T-helper 22 cell (primary cell): ENCODE results near the gene SHB.

Experiments used
- DNase-seq: peaks from one replicate; pipeline ENCODE4 v3.0.0-alpha.2; 2020; ENCODE audit warnings: low read depth

SHB gene

DNA sequence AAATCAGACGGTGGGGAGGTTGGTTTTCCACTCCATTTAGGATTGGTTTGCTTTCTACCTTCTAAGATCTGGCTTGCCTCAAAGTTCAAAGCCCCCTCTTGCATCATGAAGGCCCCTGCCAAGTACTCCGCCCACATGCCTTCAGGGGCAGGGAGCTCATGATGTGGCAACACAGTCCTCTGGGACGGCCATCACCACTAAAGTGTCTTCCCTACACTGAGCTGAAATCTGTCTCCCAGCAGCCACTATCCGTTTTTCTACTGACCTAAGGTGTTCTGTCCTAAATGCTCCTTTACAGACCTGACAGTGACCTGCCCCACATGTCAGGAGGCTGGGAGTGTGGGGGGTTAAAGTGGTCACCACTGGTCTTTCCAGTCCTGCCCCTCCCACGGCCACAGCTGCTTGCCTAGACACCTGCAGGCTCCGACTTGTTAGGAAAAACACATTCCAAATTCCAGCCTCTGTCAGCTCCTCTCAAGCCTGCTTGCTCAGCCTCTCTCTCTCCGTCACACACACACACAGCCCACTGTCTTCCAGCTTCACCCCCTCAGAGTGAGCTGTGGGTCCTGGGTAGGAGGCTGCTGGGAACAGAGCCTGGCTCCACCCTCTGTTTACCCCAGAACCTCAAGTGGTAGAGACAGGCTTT is 44.9 kb downstream of the SHB start:
- no peak for DNase-seq

DNA sequence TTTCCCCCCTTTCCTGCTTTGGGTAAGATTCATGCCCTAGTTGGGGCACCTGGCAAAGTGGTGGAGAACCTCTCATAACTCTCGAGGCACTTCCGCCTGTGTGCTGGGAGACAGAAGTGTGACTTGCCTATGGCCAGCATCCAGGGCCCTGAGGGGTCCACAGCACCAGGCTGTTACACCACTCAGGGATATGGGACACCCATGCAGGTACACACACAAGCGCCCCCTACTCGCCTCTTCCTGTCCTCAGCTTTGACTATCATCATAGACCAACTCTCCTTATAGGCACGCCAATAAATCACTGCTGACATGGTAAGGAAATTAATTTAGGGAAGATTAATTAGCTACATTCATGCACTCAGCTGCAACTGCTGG is 45.4 kb downstream of the SHB start:
- no peak for DNase-seq

DNA sequence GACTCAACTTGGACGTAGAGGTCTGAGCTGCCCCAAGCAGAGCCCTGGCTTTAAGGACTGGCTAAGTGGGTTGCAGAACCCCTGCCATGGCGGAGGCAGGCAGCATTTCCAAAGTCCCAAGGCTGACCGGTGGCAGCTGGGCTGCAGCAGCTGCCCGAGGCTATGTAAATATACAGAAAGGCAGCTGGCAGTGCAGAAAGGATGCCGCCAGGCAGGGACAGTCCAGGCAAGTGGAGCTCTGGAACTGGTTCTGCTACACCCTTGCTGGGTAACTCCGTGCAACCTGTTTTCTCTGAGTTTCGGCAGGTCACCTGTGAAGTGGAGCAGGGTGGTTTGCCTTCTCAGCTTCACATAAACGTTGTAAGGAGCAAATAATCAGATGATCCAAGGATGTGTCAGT is 46.0 kb downstream of the SHB start:
- DNase-seq: no peak

DNA sequence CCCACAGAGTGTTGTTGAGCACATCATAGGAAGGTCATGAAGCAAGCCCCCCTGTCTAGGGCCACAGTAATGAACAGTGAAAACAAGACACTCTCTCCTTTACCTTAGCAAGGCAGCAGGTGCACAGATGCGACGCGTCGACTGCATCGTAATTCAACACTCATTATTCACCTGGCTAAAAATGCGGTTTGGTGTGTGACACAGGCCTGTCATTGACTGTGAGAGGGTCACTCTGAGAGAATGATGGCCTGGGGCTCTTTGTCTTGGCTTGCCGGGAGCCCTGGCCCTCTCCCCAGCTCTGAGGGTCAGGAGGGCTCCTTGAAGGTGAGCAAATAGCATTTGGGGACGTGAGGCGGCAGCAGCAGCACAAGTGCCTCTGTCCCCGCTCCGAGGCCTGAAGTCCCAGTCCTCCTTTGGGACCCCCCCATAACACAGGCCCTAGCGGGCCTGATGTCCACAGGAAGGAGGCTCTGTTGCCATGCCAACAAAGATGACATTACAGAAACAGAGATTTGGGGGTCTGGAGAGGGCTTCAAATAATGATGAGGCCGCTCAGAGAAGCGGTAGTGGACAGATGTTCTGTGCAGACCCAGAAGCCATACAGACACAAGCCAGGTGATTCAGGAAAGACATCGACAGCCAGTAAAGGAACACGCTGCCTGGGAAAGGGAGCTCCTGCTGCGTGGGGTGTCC is 46.7 kb downstream of the SHB start:
- DNase-seq: no peak

DNA sequence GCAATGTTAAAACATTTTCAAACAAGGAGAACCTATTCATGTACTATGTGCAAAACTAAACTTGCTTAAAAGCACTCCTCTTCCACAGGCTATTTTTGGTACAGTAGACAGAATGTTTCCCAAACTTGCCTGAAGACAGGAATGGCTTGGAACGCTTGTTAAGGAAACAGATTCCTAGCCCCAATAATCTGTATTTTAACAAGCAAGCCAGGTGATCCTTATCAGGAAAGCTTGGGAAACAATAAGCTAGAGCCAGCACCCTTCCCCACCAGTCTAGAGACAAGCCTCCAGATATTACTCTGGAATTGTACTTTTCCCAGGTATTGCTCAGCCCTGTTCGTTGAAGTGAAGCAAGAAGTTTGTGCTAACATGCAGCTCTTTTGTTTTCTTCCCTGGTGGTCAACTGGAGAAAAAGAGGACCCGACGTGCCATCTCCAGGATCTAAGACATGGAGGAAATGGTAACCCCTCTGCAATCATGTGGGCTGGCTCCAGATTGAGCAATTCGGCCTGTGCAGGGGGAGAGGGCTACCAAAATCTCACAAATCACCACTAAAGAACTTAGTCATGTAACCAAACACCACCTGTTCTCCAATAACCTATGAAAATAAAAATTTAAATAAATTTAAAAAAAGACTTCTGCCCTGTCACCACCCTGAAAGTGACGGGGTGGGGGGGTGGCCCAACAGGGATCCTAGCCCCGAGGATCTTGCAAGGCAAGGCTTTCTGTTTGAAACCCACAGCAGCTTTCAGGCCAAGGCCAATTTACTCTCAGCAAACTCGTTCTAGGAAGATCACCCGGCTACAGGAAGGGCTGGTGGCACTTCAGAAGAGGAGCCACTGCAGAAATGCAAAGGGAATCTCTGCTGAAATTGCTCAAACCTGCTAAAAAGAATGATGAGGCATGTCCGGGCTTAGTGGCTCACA is 48.6 kb downstream of the SHB start:
- no peak for DNase-seq

DNA sequence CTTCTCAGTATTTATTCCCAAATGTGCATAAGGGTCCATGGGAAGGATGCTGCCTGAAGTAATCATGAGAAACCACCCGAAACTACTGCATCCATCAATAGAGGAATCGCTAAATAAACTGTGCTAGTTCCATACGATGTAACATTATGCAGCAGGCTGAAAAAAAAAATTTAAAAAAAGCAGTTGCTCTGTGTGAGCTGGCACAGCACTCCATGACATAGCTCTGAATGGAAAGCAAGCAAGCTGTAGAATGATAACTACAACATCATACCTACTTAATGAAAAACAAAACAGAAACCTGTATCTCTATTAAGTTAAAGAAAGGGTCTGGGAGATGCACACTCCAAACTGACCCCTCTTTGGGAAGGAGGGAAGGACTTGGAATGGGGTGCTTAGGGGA is 49.3 kb downstream of the SHB start:
- no peak for DNase-seq

DNA sequence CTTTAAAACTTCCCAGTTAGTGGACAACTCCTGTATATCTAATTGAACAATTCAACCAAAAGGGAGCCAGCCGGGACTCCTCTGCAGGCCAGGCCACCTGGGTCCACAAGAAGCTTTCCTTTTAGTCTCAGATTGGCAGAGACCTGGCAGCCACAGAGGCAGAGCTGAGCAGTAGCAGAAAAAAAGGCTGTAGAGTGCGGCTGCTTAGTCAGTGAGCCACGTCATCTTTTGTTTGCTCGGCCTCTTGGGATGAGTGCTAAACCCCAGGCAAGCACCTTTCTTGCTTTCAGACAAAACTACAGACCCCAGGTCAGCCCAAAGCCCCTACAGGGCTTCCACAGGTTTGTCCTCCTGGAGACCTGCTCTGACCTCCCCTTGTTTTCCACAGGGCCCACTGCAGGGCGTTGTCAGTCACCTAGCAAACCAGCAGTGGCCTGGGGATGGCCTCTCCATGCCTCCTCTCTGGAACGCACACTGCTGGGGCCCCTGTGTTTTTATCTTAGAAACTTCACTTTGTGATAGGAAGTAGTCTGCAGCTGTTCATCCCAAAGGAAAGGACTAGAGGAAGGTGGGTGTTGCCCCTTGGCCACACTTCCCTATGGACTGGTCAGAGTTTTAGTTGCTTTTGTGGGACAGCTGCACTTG is 49.9 kb downstream of the SHB start:
- DNase-seq: no peak

DNA sequence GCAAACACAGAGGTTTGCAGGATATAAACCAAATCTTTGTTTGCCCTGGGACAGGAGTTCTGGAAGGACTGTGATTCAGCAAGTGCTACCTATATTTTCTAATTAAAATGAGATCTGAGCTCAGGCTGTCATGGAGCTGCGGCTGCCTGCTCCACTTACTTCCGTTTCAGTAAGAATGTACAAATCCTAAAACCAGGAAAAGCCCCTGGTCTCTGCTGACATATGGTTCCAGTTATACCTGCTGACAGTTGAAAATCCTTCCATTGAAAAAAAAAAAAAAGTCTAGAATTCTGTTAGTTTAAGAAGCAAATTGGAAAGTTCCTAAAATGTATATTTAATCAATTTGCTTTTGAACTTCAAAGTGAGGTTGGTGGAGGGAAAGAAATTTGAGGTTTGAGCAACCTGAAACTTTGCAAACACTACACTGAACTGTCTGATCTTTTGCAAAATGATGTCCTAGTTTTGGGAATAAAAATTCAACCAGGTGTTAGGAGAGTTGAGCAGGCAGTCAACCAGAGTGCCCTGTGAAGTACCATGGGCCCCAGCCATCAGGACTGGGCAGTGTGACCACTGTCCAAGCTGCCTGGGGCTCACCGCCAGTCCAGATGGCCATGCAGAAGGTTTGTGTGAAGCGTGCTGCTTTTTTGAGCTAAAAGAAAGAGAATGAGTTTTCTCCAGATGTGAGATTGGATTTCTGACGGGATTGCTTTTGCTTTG is 50.6 kb downstream of the SHB start:
- DNase-seq: no peak

DNA sequence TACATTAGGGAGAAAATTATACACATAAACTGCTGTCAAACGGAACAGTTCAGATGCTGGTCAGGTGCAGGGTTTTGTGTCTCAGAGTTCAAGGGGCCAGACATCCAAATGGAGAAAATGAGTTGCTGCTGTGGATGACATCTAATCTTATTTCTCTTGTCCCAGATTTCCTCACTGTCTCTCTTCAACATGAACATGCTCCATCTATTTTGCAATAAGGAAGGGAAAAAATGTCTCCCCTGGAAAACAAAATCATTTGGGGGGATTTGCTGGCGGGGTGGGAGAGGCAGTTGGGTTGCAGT is 51.2 kb downstream of the SHB start:
- no peak for DNase-seq

DNA sequence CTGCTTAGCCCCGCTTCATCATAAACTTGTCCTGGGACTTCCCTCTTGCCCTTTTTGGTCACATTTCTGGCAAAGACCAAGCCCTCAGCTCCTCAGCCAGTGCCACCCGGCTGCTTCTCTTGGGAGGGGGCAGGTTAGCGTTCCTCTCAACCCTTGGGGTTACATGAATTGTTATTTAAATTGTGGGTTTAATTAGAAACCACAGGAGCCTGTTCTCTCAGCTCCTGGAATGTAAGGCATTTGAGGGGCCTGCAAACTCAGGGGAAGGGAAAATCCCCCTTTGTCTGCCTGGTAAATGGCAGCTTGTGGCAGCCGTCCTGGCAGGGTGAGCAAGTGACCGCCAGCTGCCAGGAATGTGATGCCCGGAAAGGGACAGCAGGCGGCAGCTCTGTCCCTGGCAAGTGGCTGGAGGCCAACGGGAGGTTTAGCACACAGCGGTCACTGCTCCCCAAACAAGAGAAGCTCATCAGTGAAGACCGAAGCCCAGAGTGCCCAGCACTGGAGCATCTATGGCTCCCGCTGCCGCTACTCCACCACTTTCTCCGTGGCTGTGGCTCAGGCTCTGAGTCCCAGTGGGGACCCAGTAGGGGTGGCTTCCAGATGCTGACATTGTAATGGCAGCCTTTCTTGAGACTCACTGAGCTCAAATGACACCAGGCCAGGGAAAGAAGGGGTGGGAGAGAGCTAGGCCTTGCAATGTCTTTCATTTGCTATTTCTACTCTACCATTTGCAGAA is 51.7 kb downstream of the SHB start:
- DNase-seq: no peak

DNA sequence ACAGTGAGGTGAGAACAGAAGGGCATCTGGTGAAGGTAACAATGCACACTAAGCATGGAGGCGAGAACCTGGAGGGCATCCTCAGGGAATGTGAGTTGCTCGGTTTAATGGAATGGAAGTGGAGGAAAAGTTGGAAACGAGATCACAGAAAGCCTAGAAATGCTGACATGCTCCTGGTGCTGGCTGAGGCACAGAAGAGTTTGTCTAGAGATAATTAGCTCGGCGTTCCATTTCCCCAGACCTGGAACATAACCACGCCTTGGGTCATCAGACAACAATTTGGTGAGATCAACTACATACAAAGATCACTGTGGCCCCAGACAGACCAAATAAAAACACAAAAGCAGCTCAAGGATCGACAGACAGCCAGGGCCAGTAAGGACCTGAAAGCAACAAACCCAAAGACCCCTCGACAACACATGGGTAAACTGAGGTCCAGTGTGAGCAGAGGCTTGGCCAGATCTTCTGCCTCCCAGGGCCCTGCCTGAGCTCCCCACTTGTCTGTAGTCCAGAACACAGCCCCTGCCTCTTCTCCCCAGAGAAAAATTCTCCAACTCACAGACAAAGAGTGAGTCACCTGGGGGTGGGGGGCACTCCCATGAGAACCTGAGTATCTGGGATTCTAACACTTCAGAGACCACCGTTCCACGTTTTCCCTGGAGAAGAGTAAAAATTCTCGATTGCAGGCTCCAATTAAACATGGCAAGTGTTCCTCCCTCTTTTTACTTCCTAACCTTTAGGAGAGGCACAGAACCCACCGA is 52.5 kb downstream of the SHB start:
- no peak for DNase-seq

DNA sequence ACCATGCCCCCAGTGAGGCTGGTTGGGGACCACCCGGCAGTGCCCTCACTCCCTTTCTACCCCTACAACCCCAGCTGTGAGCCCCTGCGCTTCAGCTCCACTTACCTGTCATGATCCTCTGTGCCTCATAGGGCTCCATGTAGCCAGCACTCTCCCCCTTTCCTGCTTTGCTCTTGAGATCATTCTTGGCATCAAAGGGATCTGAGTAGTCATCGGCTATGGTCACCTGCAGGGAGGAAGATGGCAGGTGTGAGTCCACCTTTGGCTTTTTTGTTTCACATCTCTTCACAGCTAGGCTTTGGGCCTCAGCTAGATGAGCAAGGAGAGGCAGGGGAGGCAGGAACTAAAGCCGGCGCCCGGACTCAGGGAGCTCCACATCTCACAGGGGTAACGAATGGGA is 53.1 kb downstream of the SHB start:
- no peak for DNase-seq

DNA sequence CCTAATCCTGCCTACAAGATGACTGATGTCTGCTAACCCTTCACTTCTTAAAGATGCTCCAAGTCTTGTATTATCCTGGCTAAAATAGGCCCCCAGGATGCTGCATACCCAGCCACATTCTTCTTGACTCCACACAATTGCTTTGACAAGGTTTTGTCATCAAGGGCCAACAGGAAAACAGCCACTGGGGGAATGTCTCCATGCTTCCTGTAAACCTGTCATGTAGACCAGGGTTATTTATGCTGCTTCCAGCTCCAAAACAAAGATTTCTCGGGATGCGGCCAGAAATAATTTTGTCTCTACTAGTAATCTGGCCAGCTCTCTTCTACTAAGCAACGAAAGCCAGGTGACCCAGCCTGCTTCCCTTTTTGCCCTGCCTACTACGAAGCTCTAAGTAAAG is 53.8 kb downstream of the SHB start:
- DNase-seq: no peak

DNA sequence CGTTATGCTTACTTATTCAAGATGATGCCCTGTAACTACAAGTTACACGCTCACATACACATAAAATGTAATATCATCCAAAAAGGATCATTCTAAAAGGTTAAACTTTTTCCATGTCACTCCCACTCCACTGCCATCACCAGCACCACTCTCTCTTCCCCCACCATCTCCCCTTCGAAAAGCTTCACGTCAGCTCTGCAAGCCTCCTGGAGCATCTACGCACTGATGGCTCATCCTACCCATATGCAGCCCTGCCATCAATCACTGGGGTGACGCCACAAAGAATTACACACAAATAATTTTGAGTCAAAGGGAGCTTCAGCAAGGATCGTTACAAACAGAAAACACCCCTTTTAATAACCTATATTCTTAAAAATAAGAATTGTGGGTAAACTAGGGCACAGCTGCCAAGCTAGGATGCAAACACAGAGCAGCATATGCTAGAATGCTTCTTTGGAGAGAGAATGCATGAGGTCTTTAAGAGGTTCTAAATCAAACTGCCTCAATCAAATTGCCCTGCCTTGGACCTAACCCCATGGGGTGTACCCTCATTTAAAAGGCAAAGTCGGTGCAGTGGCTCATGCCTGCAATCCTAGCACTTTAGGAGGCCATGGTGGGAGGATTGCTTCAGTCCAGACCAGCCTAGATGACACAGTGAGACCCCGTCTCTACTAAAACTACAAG is 56.1 kb downstream of the SHB start:
- no peak for DNase-seq

DNA sequence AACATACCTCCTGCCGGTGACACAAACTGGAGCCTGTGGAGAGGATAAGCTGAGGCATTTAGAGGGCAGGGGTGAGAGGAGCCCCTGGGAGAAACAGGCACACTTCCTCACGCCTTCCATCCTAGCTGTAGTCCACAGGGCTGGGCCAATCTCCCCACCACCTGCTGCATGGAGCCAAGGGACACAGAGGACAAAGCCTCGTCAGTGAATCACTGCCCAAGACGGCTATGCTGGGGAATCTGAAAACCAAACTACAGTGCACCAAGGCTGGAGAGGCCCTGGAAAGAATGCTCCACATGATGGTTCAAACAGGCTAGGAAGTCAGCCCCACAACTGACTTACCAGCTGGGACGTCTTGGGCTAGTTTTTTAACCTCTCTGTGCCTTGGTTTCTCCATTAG is 57.0 kb downstream of the SHB start:
- DNase-seq: no peak

DNA sequence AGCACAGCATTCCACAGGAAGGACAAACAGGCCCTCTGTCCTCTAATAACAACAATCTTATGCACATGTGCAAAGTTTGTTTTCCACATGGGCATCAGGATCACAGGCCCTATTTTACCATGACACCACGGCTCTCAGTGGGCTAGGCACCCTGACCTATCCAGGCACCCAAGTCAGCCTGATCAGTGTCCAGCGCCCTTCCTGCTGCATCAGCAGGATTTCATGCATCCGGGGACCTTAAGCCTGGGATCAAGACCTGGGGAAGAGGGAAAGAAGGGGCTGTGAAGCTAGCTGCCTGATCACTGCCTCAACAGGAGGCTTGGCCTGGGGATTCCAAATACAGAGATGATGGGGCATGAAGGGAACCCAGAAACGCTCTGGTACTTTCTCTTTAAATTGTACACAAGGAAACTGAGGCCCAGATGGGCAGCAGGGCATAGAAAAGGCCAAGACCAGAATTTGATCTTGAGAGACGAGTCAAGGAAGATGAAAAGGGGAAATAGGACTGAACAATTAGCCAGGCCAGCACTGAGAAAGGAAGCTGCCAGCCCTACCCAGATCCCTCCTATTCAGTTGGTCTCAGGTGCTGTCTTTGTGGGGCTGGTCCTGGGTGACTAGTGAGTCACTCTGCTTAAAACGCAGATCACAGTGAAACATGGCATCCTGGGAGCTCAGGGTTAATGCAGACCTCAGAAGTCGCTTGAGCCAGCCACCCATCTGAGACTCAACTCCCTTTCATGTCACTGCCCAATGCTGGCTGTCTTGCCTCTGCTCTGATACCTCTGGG is 57.9 kb downstream of the SHB start:
- DNase-seq: no peak

DNA sequence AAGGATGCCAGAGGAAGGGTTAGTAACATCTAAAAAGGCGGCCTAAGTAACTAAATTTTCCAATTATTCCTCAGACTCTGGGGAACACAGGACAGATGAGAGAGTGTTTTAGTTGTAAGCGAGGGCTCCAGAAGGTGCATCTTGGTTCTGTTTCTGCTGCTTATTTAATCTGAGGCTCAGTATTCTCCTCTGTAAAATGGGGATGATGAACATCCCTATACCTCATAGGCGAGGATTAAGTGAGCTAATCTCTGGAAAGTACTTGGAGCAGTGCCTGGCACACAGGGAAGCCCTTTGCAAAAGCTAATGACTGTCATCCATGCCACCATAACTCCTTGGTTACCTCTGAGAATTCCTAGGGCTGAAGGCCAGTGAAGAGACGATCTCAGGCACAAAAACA is 59.0 kb downstream of the SHB start:
- no peak for DNase-seq

DNA sequence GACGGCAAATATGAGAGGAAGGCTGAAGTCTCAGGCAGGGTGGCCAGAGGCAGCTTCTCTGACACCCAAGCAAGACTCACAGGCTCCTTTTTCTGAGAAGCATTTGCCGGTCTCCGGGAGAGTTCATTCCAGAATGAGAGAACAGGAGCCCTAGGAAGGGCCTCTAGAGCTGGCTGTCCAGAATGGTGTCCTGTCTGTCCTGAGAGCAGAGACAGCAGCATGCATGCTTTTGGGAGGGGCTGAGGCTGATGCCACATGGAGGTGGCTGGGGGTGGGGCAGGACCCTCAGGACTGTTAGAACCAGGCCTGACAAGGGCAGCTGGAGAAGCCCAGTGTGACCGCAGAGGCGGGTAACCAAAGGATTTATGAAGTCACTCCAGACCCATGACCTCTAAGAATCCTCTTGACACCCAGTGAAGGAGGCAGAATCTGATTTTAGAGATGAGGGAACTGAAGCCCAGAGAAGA is 60.0 kb downstream of the SHB start:
- DNase-seq: no peak
